HG02973 (cell line): ENCODE results near the gene CFAP299.
"Not testable (repeated sequence)": the region's sequence is repeated elsewhere in the genome, so short reads cannot be mapped to it uniquely, and the experiment has no call there.

Experiments
- ATAC-seq: cut with Tn5 transposase; IDR thresholded peaks from one replicate; pipeline ENCODE4 v1.9.1; 2021; ENCODE audit warnings: moderate library complexity; ENCODE audit not compliant: unreplicated experiment

Gene CFAP299

DNA sequence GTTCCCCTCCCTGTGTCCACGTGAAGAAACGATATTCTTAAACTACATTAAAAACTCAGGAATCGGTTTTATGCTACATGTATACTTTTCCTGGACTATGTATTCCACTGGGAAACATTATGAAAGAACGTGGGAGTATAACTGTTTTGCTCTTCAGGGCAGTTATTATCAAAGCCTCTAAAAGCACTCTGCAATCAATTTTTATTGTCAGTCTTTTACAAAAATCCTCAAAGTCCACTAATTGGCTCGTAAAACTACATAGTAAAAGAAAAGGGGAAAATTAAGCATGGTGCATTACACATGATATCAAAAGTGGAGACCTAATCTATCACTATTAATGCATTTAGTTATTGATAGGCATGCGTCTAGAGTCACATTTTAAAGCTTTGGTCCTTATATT, 11.4 kb upstream of the CFAP299 start:
- ATAC-seq = no peak

DNA sequence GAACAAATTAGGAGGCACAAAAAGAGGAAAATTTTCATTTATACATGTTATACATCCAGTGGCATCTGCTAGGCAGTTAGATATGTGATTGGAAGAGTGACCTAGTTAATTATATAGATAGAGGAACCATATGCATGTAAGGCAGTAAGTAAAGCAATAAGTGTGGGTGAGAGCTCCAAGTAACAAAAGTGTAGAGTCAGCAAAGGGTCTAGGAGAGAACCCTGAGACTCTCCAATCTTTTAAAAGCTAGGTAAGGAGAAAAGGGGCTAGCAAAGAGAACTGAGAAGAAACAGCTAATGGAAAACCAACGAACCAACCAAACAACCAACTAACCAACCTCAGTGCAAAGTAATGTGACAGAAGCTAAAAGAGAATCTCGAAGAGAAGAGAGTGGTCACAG, 3.8 kb upstream of the CFAP299 start:
- ATAC-seq = no peak

DNA sequence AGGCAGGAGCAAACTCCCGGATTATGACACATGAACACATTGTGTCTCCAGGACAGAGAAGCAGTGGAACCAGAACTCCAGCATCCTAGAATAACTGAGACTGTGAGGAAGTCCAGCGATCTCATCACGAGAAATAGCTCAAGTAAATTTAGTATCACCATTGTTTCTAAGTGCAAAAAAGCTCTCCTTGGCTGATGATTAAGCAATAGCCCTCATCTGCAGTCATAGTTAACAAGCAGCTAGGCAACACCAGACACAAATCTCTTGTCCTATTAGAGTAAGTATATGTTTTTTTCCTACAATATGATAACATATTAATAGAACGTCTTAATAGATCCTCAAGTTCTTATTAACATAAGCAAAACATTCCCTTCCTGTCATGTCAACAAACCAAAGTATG, 2.4 kb upstream of the CFAP299 start:
- no peak for ATAC-seq

DNA sequence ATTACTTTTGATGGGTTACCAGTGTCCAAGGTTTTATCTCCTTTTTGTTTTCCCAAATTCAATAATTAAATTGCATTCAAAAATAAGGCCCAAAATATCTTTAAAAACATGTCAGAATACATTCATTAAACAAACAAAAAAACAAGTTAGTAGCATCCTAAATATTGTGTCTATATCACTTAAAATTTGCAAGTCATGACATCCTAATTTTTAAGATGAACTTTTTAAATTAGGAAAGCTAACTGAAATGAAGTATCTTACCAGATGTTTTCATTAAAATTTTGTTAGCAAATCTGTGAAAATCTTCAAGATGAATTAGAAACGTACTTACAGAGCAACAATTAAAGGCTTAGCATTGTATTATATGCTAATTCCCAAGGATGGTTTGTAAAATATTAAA, 962 bp upstream of the CFAP299 start:
- no peak for ATAC-seq

DNA sequence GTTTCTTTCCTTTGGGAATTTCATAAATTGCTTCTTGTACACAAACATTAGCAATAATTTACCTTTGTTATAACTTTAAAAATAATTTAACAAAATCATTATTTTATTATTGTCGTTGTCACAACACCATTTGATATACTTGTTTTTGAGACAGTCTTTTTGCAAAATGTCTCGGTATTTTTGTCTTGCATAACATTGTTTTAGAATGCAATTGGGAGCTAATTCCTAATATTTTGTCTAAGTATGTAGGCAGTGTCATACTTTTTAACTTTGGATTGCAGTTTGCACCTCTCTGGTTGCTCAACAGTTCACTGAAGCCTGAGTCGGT, 340 bp upstream of the CFAP299 start:
- ATAC-seq = no peak

DNA sequence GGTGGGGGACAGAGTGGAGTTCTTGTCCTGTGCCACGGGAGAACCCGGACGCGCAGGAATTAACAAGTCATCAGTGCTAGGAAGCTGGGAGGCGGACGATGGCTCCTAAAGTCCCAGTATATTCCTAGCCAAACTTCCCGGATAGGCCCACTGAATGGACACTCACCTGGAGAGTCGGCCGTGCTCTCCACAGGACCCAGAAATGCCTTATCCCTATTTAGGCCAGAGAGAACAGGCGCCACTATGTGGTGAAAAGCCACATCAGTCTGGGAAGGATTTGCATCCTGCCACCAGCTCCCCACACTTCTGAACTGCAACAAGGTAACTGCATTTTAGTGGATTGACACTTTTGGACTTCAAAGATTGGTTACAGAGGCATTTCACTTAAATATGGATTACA, 1.1 kb downstream of the CFAP299 start:
- ATAC-seq = no peak

DNA sequence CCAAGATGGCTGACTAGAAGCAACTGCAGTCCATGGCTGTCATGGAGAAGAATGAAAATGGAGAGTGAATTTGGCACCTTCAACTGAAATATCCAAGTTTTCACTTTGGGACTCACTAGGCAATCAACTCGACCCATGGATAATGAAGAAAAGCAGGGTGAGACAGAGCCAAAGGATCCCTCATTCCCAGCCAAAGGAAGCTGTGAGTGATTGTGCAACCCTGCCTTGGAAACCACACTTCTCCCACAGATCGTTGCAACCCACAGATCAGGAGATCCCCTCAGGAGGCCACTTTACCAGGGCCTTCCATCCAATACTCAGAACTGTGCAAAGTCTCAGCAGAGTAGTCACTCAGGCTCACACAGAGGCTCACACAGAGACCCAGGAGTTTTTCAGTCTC, 4.5 kb downstream of the CFAP299 start:
- ATAC-seq = no peak

DNA sequence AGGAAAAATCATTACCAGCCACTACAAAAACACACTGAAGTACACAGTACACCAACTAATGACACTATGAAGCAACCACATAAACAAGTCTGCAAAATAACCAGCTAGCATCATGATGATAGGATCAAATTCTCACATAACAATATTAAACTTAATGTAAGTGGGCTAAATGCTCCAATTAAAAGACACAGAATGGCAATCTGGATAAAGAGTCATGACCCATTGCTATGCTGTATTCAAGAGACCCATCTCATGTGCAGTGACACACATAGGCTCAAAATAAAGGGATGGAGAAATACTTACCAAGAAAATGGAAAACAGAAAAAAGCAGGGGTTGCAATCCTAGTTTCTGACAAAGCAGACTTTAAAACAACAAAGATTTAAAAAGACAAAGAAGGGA, 7.2 kb downstream of the CFAP299 start:
- not testable (repeated sequence) for ATAC-seq

DNA sequence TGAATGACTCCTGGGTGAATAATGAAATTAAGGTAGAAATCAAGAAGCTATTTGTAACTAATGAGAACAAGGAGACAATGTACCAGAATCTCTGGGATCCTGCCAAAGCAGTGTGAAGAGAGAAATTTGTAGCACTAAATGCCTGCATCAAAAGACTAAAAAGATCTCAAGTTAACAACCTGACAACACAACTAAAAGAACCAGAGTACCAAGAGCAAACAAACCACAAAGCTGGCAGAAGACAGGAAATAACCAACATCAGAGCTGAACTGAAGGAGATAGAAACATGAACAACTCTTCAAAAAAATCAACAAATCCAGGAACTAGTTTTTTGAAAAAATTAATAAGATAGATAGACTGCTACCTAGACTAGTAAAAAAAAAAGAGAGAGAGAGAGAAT, 8.4 kb downstream of the CFAP299 start:
- no peak for ATAC-seq

DNA sequence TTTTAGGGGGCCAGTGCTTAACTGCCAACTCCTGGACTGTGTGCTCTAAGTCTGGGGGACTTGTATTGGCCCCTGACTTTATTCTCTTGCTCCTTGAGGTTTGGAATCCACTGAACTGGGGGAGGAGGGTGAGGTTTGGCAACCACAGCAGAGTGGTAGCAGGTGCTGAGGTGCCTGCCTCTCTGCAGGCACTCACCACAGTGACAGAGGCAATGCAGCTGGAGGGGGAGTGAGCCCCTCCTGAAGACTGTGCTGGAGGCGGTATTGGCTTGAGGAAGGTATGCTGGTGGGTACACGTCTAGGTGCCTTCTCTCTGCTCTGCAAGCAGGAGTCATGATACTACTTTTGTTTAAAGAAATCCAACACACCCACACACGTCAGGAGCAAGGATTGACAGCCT, 24.6 kb downstream of the CFAP299 start:
- no peak for ATAC-seq

DNA sequence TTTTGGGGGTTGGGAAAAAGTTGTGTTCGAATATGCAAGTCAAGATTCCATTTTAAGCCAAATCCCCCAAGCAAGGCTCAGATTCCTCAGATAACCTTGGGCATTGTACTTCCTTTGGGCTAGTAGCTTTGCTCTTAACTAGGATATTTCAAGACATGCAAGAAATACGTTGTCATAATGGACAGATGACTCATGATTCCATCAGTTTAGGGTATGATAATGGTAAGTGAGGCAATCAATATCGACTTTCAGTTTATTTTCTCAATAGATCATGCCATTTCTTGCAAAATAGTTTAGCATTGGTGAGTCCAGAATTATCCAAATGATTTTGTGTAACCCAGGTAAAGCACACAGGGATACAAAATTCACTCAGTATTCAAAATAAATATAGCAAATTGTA, 25.4 kb downstream of the CFAP299 start:
- ATAC-seq = no peak

DNA sequence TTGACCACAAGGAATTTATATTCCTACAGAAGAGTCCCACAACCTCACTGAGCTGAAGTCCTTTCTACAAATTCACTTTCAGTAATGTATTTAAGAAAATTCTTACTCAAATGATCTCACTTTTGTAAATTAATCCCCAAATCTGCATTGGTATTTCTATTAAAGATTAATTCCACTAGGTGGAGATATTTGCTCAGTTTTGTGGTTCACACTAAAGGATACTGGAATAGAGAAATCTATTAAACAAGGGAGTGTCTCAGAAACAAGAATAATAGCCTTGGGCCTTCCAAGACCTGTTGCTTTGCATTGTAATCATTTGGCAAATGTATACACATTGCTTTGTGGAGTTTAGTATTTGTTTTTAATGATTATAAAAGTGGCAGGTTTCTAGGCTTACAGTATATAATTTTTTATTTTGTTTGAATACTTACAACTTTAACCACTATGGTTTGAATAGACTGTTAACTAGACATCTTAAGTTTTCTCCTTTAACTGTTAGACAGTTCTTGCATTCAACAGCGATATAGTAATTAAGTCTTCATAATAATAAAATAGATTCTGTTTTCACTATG, 25.9 kb downstream of the CFAP299 start:
- ATAC-seq = no peak

DNA sequence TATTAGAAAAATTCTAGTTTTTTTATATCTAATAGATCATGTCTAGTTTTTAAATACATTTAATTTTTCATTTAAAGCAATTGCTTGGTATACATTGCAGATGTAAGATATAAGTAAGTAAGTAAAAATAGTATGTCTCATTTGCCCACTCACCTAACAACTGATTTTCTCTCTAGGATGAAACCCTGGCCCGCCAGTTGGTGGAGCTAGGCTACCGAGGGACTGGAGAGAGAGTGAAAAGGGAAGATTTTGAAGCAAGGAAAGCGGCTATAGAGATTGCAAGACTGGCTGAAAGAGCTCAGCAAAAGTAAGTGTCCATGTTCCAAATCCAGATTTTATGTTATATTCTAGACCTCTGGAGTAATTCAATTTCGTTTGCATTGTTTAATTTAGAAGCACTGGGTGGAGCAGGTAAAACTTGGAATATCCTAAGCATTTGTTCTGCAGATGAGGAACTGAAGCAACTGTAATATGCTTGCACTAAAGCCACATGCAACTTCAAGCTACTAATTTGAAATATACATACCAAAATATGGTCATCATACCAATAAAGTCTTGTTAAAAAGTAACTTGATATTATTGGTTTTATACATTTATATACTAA, 27.1 kb downstream of the CFAP299 start:
- ATAC-seq = no peak

DNA sequence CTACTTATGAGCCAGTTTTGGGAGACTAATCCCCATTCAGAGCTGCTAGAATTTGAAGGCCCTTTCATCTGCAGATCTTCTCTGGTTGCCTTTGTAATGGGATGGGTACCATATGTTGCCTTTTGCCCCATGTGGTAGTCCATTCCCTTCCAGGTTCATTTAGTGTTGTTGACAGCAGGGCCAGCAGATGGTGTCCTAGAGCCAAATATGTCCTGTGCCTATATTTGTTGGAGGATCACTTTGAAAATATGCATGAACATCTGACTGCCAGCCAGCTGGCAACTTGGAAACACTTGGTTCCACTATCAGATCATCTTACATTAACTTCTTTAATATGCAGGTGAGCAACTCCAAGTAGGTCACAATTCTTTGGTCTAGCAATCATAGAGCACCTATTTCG, 30.4 kb downstream of the CFAP299 start:
- no peak for ATAC-seq

DNA sequence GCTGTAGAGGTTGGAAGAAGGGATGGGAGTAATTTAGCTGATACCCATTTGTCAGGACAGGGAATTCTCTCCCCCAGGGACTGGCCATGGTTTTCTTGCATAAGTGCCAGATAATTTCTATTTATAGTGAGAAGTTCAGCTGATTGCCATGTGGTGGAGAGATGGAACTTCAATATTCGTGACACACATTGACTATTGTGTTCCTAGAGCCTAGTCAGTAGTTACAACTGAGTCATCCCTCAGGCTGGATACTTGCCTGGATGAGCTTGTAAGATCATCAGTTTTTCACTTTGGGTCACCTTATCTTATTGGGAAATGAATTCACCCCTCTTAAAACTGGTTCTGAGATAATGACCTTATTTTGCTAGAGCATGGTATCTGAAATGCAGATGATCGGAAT, 32.2 kb downstream of the CFAP299 start:
- ATAC-seq = no peak

DNA sequence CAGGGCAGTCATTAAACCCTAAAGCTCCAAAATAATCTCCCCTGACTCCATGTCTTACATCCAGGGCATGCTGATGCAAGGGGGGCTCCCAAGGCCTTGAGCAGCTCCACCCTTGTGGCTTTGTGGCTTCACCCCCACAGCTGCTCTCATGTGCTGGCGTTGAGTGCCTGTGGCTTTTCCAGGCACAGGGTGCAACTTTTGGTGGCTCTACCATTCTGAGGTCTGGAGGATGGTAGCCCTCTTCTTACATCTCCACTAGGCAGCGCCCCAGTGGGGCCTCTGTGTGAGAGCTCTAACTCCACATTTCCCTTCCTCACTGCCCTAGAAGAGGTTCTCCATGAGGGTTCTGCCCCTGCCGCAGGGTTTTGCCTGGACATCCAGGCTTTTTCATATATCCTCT, 35.1 kb downstream of the CFAP299 start:
- no peak for ATAC-seq

DNA sequence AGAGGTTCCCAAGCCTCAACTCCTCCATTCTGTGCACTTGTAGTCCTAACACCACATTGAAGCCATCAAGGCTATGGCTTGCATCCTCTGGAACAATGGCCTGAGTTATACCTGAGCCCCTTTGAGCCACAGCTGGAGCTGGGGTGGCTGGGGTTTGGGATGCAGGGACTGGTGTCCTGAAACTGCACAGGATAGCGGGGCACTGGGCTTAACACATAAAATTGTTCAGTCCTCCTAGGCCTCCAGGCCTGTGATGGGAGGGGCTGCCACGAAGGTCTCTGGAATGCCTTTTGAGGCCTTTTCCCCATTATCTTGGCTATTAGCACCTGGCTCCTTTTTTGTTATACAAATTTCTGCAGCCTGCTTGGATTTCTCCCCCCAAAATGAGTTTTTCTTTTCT, 35.5 kb downstream of the CFAP299 start:
- ATAC-seq = no peak

DNA sequence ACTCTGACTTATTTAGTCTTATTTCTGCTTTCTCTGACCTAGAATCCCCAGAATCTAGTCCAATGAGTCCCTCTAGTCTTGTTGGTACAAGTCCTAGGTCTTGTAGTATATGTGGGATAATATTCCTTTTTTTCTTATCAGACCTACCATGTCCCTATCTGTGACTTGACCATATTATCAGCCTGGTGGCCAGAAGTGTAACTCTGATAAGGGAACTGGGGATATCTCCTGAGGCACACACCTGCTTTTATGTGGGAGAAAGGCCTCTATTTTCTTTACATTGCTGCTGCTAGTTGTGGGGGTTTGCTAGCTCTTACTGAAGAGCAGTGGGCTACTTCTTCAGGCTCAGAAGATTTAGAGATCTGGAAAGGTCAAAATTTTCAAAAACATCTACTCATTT, 38.6 kb downstream of the CFAP299 start:
- no peak for ATAC-seq

DNA sequence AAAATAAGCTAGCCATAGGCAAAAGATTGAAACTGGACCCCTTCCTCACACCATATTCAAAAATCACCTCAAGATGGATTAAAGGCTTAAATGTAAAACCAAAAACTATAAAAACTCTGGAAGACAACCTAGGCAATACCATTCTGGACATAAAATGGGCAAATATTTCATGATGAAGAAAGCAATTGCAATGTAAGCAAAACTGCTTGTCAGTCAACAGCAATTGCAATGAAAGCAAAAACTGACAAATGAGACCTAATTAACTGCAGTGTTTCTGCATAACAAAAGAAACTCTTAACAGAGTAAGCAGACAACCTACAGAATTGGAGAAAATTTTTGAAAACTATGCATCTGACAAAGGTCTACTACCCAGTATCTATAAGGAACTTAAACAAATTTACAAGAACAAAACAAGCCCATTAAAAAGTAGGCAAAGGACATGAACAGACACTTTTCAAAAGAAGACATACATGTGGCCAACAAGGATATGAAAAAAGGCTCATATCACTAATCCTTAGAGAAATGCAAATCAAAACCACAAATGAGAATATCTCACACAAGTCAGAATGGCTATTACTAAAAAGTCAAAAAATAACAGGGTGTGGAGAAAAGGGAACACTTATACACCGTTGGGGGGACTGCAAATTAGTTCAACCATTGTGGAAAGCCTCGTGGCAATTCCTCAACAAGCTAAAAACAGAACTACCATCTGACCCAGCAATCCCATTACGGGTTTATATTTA, 46.7 kb downstream of the CFAP299 start:
- peak; percentile 58 for ATAC-seq

DNA sequence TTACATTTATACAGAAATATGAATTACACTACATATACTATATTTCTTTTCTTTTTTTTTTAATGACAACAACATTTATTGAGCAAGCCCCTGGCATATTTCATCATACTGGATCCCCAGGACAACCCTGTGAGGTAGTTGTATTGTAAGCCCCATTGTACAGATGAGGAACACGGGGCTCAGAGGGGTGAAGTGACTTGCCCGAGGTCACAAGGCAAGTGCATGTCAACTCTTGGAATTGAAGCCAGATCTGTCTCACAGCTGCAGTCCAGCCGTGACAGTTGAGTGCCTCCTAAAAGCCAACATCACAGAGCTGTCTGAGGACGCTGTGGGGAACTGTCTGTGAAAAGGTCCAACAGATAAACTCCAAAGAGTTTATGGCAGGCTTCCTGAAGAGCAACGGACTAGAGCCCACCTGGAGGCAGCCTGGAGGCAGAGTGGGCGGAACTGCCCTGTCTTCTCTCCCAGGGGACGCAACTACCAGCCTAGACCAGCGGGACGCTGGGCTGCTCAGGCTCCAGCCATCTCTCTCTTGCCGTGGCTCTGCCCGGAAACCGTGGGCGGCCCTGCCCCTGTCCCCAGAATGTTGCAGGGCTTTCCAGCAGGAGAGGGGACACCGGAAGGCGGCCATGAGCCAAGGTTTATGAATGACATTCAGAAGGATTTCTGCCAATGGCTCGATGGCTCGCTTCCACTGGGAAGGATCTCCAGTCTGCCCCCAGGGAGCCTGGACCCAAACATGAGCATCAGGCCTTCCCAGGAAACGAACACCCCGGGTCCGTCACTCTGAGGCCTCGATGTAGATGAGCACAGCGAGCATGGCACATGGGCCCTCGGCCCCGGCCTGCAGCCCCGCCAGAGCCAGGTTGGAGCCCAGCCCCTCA, 50.1 kb downstream of the CFAP299 start:
- no peak for ATAC-seq

DNA sequence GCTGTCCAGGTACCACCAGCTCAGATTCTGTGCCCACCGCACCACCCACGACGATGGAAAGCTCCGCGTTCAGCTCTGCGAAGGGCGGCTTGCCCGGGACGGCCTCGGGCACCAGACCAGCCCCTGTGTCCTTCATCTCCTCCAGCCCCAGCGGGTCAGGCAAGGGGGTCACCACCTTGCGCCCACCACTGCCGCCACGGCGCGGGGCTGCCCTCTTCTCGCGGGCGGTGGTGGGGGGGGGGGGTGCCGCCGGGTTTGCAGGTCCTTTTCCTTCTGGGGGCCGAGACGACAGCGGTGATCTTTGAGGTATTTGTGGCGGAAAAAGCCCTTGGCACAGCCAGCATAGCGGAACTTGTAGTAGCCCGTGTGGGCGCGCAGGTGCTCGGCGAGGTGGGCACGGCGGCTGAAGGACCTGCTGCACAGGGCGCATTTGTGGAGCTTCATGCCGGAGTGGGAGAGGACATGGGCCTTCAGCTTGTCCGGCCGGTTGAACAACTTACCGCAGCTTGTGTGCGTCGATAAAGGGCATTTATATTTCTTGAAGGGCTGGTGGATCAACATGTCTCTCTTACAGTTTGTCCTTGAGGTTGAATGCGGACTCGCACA, 50.9 kb downstream of the CFAP299 start:
- ATAC-seq = no peak
